H1 (cell line): Measurements from ENCODE around the gene ASS1. TPM values are rescaled to one million over a fixed set of nuclear protein-coding genes. Genes with fewer than 3 reads are reported as not detected.
"Not testable (repeated sequence)": the region's sequence is repeated elsewhere in the genome, so short reads cannot be mapped to it uniquely, and the experiment has no call there.

ENCODE experiments used
- CTCF ChIA-PET: fragments of 300-600 bp; sonication (Branson Sonifier 250); formaldehyde crosslinking; loops from one replicate; lab custom pipeline; 2021; ENCODE audit not compliant: partially characterized antibody; lab: Charles Lee
- POLR2A ChIA-PET: fragments of 300-600 bp; sonication (Branson Sonifier 250); formaldehyde crosslinking; loops from one replicate; lab custom pipeline; 2021; ENCODE audit warnings: inconsistent platforms; ENCODE audit not compliant: partially characterized antibody; lab: Charles Lee
- DNase-seq, 2 experiments: peaks; one replicate each; pipeline versions ENCODE4 v3.0.0 to v3.0.0-alpha.2; 2010 to 2022; ENCODE audit warnings: low spot score in 2 of 2, low read depth in 1 of 2, mixed read lengths in 1 of 2
- FAIRE-seq: peaks from 2 replicates; lab custom pipeline; 2011; peaks lifted over from hg19 to GRCh38; lab: Jason Lieb, UNC
- H2AFZ ChIP-seq: 2 replicates; pipeline ENCODE4 v1.8.1; 2012; ENCODE audit warnings: low read length, inconsistent platforms
- H2AK5ac ChIP-seq: 2 replicates; pipeline ENCODE4 v1.6.1; 2013; ENCODE audit warnings: low read depth, low read length
- H2BK120ac ChIP-seq: replicated peaks from 2 replicates; pipeline ENCODE3; 2013; ENCODE audit warnings: low read depth, low read length, inconsistent platforms
- H2BK12ac ChIP-seq: 2 replicates; pipeline ENCODE4 v1.6.1; 2013; ENCODE audit warnings: low read depth, low read length
- H2BK15ac ChIP-seq: 2 replicates; pipeline ENCODE4 v1.6.1; 2013; ENCODE audit warnings: low read length
- H2BK20ac ChIP-seq: 2 replicates; pipeline ENCODE4 v1.6.1; 2013; ENCODE audit warnings: low read length
- H2BK5ac ChIP-seq: 2 replicates; pipeline ENCODE4 v1.6.1; 2013; ENCODE audit warnings: low read depth, low read length
- H3K14ac ChIP-seq: 2 replicates; pipeline ENCODE4 v1.6.1; 2013; ENCODE audit warnings: inconsistent platforms; ENCODE audit not compliant: insufficient read length
- H3K18ac ChIP-seq: 2 replicates; pipeline ENCODE4 v1.6.1; 2013; ENCODE audit warnings: low read length; ENCODE audit errors: extremely low read depth
- H3K23ac ChIP-seq: 2 replicates; pipeline ENCODE4 v1.6.1; 2013; ENCODE audit warnings: inconsistent platforms; ENCODE audit not compliant: insufficient read length
- H3K23me2 ChIP-seq: 2 replicates; pipeline ENCODE4 v1.6.1; 2013; ENCODE audit warnings: low read depth, low read length
- H3K27ac ChIP-seq: 2 replicates; pipeline ENCODE4 v1.6.1; 2011; ENCODE audit warnings: low read depth, low read length, inconsistent platforms
- H3K27me3 ChIP-seq, 4 experiments: replicated peaks in 1 of 4; 1 replicate in 1 of 4; 2 replicates in 3 of 4; pipeline versions ENCODE4 v1.6.1 to v1.8.1; 2011 to 2013; ENCODE audit warnings: low read length in 3 of 4, mild to moderate bottlenecking in 3 of 4, inconsistent platforms in 2 of 4, mixed read lengths in 2 of 4, moderate library complexity in 1 of 4; ENCODE audit not compliant: control insufficient read depth in 3 of 4, insufficient read depth in 3 of 4; ENCODE audit errors: extremely low read depth in 1 of 4
- H3K36me3 ChIP-seq, 4 experiments: 2 replicates each; pipeline versions ENCODE4 v1.6.1 to v1.8.1; 2011 to 2013; ENCODE audit warnings: mild to moderate bottlenecking in 4 of 4, low read length in 3 of 4, moderate library complexity in 2 of 4, control low read depth in 1 of 4, inconsistent platforms in 1 of 4; ENCODE audit not compliant: insufficient read depth in 4 of 4, control insufficient read depth in 2 of 4
- H3K4ac ChIP-seq: replicated peaks from 2 replicates; pipeline ENCODE3; 2013; ENCODE audit warnings: low read length, low read depth, mixed read lengths, inconsistent platforms; ENCODE audit not compliant: insufficient read length
- H3K4me1 ChIP-seq, 4 experiments: replicated peaks in 1 of 4; 1 replicate in 1 of 4; 2 replicates in 3 of 4; pipeline versions ENCODE4 v1.6.1 to v1.8.1; 2011 to 2013; ENCODE audit warnings: low read length in 3 of 4, inconsistent platforms in 2 of 4, mixed read lengths in 1 of 4; ENCODE audit not compliant: insufficient read depth in 4 of 4, control insufficient read depth in 3 of 4
- H3K4me2 ChIP-seq, 2 experiments: 2 replicates each; pipeline versions ENCODE4 v1.6.1 to v1.8.1; 2011 to 2013; ENCODE audit warnings: low read depth in 2 of 2, low read length in 2 of 2, control low read depth in 1 of 2, inconsistent platforms in 1 of 2, mild to moderate bottlenecking in 1 of 2; ENCODE audit not compliant: insufficient read depth in 1 of 2
- H3K4me3 ChIP-seq, 4 experiments: fragments of 200-600, 300-600 bp in 1 of 4; sonication (generic), shearing (Covaris generic), sonication (Bioruptor Twin) in 1 of 4; 2 replicates each; pipeline versions ENCODE4 v1.5.1 to v1.8.1; 2011 to 2016; ENCODE audit warnings: low read length in 4 of 4, low read depth in 3 of 4, control low read depth in 2 of 4, inconsistent platforms in 2 of 4, mild to moderate bottlenecking in 2 of 4, mixed read lengths in 1 of 4, moderate library complexity in 1 of 4; ENCODE audit not compliant: insufficient read depth in 2 of 4; ENCODE audit errors: extremely low read depth in 1 of 4
- H3K56ac ChIP-seq: replicated peaks from 2 replicates; pipeline ENCODE3; 2013; ENCODE audit warnings: low read depth, mild to moderate bottlenecking, mixed read lengths, low read length, inconsistent platforms; ENCODE audit not compliant: insufficient read length
- H3K79me1 ChIP-seq: 2 replicates; pipeline ENCODE4 v1.6.1; 2013; ENCODE audit warnings: low read depth, low read length, control low read depth
- H3K79me2 ChIP-seq, 2 experiments: 2 replicates each; pipeline versions ENCODE4 v1.6.1 to v1.8.1; 2012 to 2013; ENCODE audit warnings: low read length in 2 of 2, mild to moderate bottlenecking in 2 of 2, inconsistent platforms in 1 of 2; ENCODE audit not compliant: insufficient read depth in 2 of 2, control insufficient read depth in 1 of 2
- H3K9ac ChIP-seq, 4 experiments: replicated peaks in 1 of 4; 1 replicate in 1 of 4; 2 replicates in 3 of 4; pipeline versions ENCODE4 v1.6.1 to v1.8.1; 2011 to 2013; ENCODE audit warnings: low read depth in 3 of 4, low read length in 3 of 4, control low read depth in 2 of 4, mild to moderate bottlenecking in 2 of 4, moderate library complexity in 2 of 4, inconsistent platforms in 1 of 4; ENCODE audit errors: extremely low read depth in 1 of 4
- H3K9me3 ChIP-seq, 2 experiments: 2 replicates each; pipeline versions ENCODE4 v1.6.1 to v1.8.1; 2012 to 2013; ENCODE audit warnings: mild to moderate bottlenecking in 2 of 2, moderate library complexity in 2 of 2, control low read depth in 1 of 2, inconsistent platforms in 1 of 2, low read depth in 1 of 2, low read length in 1 of 2, mixed read lengths in 1 of 2; ENCODE audit not compliant: insufficient read depth in 2 of 2
- H4K20me1 ChIP-seq, 2 experiments: replicated peaks in 1 of 2; 2 replicates each; pipeline versions ENCODE3 to v1.8.1; 2011 to 2013; ENCODE audit warnings: inconsistent platforms in 2 of 2, low read length in 2 of 2, mild to moderate bottlenecking in 1 of 2; ENCODE audit not compliant: insufficient read depth in 2 of 2, control insufficient read depth in 1 of 2
- H4K5ac ChIP-seq: 2 replicates; pipeline ENCODE4 v1.6.1; 2013; ENCODE audit warnings: low read length, low read depth, mixed read lengths, inconsistent platforms; ENCODE audit not compliant: insufficient read length
- H4K8ac ChIP-seq: 2 replicates; pipeline ENCODE4 v1.8.0; 2013; ENCODE audit warnings: mild to moderate bottlenecking, moderate library complexity, low read length, inconsistent platforms; ENCODE audit not compliant: insufficient read depth; ENCODE audit errors: extremely low read depth
- H4K91ac ChIP-seq: replicated peaks from 2 replicates; pipeline ENCODE3; 2013; ENCODE audit warnings: low read length, mixed read lengths, inconsistent platforms; ENCODE audit not compliant: insufficient read length
- WGBS, 2 experiments: shearing (Covaris generic) in 1 of 2; methylation state at CpG; one replicate each; pipeline versions ENCODE4 v1.1.6 to v1.1.7; 2013 to 2015; ENCODE audit warnings: low lambda C conversion rate in 2 of 2, mixed read lengths in 2 of 2, inconsistent platforms in 1 of 2, low coverage in 1 of 2, missing lambda C conversion rate in 1 of 2; ENCODE audit not compliant: insufficient replicate concordance in 2 of 2, insufficient coverage in 1 of 2, insufficient read length in 1 of 2; ENCODE audit errors: extremely low coverage in 1 of 2, missing lambda C conversion rate in 1 of 2; 5-methylcytosine and 5-hydroxymethylcytosine counted together
- polyA plus RNA-seq, 7 experiments: library from polyadenylated mRNA; depleted of rRNA in 3 of 7; stranded (reverse) in 5 of 7; unstranded in 2 of 7; fragments of >200 nt in 5 of 7; fragments of 200-250 nt in 2 of 7; gene quantifications; 1 replicate in 5 of 7; 2 replicates in 1 of 7; 4 replicates in 1 of 7; pipeline versions ENCODE4 v1.2.1 to v1.2.3, GENCODE V29; 2011 to 2013; ENCODE audit warnings: missing spikeins in 2 of 7, mixed read lengths in 2 of 7
- total RNA-seq: library from RNA; stranded (reverse); fragmentation: NEBNext Ultra II Directional; extraction: Animal tissue kit (Norgen Biotek cat#: 25700); gene quantifications from 2 replicates; pipeline ENCODE4 v1.2.1, GENCODE V29; 2021

Gene ASS1
- total and polyA plus RNA-seq, 2 of the 8 experiments (the other 6 are each of a cell fraction or from before 2014, with no cell fraction given) = 108 to 296 TPM

GRCh38 chr9:130401742-130402141, 43.0 kb upstream of the ASS1 start:
- H2AFZ ChIP-seq, H3K23me2 ChIP-seq, H2BK15ac ChIP-seq, H2BK20ac ChIP-seq, H3K36me3 ChIP-seq, H2BK120ac ChIP-seq, H4K20me1 ChIP-seq, H3K79me2 ChIP-seq, H3K56ac ChIP-seq, H4K8ac ChIP-seq, H2AK5ac ChIP-seq, H3K4me1 ChIP-seq, H3K18ac ChIP-seq, DNase-seq, H4K91ac ChIP-seq, H4K5ac ChIP-seq, H3K23ac ChIP-seq, H3K4ac ChIP-seq, H3K27me3 ChIP-seq, FAIRE-seq, H3K79me1 ChIP-seq, H3K4me3 ChIP-seq, H3K4me2 ChIP-seq, H3K14ac ChIP-seq, H2BK5ac ChIP-seq, H3K9ac ChIP-seq, H3K9me3 ChIP-seq, POLR2A ChIA-PET, H3K27ac ChIP-seq, H2BK12ac ChIP-seq: not testable (repeated sequence)
- 90% methylated on average over 3 of the region's 3 CpGs; no CpG with 5 or more reads in 1 of the 2 experiments for WGBS, 2 experiments
- CTCF ChIA-PET = interaction anchor here (0.6 to 1.3 kb wide), 3 partner anchors 35 to 1036 kb away, joined by 3 read pairs; no protein-coding TSS in a partner anchor
